NCI-H1930 (cell line): ENCODE results near the gene FBXO45.
A peak's percentile ranks its signal among the peaks of the same experiment; 100 is the strongest.
"Not testable (repeated sequence)": the region's sequence is repeated elsewhere in the genome, so short reads cannot be mapped to it uniquely, and the experiment has no call there.

ENCODE experiments used
- DNase-seq, 2 experiments: peaks; one replicate each; lab custom pipeline; 2025; lab: John Stamatoyannopoulos, UW

FBXO45 gene, protein sequence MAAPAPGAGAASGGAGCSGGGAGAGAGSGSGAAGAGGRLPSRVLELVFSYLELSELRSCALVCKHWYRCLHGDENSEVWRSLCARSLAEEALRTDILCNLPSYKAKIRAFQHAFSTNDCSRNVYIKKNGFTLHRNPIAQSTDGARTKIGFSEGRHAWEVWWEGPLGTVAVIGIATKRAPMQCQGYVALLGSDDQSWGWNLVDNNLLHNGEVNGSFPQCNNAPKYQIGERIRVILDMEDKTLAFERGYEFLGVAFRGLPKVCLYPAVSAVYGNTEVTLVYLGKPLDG

DNA sequence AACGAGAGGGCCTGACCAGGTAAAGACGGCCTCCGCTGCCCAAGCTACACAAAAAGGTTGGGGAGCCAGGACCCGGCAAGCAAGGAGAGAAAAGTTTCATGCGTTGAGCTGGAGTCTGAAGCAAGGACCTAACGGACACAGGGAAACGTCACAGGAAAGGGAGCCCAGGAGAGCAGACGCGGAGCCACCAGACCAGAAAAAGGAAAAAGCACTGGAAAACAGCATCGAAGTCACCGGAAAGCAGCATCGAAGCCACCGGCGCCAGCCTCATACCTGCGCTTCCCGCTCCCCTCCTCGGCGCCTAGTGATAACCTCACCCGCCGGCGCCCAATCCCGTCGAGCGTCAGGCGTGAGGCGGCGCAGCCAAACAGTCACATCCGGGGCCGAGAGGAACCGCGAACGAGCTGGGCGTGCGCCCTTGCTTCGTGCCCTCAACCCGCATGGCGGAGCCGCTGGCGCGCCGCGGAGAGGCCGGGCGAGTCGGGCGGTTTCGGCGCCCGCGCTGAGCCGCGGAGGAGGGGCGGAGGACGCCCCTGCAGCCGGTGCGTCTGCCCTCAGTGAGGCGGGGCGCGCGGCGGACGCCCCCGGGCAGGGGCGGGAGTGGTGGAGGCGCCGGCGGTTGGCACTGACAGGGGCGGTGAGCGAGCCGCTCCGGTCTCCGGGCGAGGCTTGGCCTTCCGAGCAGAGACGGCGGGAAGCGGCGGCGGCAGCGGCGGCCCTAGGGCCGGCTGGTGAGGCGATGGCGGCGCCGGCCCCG is at the start of gene FBXO45, which contains the start of gene WDR53:
Gene FBXO45 (plus strand): TSS at position 415 of the 757 bp plus-strand sequence. CDS start 325 bp downstream, at position 740.
Gene WDR53 (minus strand): TSS at position 309 of the 757 bp plus-strand sequence. CDS start 7,079 bp downstream, outside the sequence.
- peak; percentile 92 to 93 for DNase-seq

DNA sequence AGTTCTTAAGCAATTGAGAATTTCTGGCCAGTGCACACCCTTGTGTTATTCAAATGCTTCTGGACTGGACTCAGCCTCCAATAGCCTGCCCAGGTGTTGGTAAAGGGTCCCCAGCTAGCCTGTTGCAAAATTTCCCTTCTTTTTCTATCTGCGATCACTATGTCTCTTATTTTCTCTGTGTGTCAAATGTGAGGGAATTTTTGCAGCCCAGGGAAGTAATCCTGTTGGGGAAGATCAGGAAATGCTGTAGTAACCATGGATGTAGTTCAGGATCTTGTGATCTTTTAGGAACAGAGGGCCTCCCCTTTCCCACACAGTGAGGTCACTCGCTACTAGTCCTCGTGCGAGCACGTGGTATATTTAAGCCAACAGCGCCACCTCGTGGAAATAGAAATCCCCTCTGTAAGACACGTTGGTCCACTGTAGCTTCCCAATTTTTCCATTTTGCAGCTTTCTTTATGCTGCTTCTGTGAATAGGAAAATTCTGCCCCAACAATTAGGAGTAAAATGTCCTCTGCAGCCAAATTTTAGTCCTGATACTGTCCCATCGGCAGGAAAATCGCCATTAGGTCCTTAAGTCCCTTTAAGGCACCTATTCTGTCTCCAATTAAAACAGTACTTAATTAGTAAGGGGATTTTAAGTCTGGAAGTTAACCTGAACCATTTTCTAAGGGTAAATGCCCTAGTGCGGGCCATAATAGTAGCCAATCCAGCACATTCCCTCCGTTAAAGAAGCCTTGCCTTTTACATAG is 49.3 kb upstream of the FBXO45 start:
- peak; percentile 25 to 45 for DNase-seq

DNA sequence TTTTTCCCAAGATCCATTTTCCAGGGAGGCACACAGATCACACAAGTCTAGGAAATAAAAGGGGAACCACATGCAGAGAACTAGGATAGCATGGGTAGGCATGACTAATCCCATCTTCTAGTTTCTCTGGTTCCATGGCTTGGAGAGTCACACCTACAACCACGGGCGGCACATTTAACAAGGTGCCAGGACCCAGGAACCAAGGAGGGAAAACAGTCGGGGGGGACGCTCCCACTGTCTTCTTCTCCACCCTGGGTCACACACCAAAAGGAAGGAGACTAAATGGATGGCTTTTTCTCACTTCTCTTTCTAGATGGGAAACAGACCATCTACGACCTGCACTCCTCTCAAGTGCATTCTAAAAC is 48.8 kb upstream of the FBXO45 start:
- no peak for DNase-seq

DNA sequence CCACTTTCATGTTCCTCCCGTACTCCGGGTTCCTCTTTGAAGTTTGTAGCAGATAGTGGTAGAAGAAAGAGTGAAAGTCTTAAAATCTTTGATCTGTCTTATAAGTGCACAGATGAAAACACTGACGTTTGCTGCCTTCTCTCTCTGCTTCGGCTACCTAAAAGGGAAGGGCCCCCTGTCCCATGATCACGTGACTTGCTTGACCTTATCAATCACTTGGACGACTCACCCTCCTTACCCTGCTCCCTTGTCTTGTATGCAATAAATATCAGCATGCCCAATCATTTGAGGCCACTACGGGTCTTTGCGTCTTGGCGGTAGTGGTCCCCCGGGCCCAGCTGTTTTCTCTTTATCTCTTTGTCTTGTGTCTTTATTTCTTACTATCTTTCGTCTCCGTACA is 47.2 kb upstream of the FBXO45 start:
- DNase-seq: not testable (repeated sequence)

DNA sequence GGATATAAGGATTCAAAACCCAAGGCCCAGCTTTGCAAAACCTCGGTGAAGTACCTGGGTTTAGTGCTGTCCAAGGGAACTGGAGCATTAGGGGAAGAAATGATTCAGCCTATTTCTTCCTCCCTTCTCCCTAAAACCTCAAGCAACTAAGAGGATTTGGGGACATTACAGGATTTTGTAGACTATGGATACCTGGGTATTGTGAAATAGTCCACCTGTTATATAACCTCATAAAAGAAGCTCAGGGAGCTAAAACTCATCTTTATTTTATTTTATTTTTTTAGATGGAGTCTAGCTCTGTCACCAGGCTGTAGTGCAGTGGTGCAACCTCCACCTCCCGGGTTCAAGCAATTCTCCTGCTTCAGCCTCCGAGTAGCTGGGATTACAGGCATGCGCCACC is 44.6 kb upstream of the FBXO45 start:
- DNase-seq: no peak

GRCh38 chr3:196524527-196524926 is 43.9 kb upstream of the FBXO45 start:
- DNase-seq: no peak

DNA sequence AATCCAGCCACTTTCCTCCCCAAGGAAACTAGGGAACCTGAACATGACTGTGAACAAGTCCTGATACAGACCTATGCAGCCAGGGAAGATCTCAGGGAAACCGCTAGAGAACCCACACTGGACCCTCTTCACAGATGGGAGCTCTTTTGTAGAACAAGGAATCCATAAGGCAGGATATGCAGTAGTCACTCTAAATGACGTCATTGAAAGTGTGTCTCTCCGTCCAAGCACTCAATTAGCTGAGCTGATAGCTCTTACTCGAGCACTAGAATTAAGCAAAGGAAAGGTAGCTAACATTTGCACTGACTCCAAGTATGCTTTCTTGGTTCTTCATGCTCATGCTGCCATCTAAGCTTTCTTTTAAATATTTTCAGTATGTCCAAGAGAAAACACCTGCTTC is 43.3 kb upstream of the FBXO45 start:
- no peak for DNase-seq

DNA sequence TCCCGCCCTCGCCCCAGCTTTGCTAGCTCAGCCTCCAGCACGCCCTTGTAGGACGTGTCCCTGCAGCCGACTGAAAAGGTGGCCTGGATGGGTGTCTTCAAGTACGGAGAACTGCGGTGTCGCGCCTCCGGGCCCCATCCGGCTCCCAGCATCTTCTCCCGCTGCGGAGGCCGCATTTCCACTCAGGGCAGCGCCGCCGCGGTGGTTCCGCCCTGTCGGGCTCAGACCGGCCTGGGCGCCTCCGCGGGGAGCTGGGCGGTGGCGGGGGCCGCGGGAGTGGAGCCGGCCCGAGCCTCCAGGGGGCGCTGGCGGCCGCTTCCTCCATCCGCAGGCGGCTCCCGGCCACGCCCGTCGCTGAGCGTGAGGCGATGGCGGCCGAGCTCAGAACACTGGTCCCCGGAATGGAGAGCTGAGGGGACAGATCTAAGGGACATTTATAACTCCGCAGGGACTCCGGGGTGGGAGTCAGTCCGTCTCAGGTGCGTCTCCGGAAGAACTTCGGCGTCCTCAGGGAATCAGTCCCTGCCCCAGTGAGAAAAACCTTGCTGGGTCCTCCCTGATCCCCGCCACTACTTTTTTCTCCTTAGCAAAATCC is 39.7 kb upstream of the FBXO45 start:
- DNase-seq: peak; percentile 65 to 81

- no peak for DNase-seq
Measured at GRCh38 chr3:196531418-196531817, 37.0 kb upstream of the FBXO45 start.

DNA sequence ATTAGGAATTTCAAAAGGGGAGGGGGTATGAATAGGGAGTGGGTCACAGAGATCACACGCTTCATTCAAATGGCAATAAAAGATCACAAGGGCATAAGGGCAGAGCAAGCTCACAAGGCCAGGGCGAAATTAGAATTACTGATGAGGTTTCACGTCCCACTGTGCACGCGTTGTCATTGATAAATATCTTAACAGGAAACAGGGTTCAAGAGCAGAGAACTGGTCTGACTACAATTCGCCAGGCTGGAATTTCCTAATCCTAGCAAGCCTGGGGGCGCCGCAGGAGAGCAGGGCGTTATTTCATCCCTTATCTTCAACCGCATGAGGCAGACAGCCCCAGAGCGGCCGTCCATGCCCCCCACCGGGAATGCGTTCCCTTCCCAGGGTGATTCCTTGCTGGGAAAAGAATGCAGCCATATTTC is 35.2 kb upstream of the FBXO45 start:
- no peak for DNase-seq

DNA sequence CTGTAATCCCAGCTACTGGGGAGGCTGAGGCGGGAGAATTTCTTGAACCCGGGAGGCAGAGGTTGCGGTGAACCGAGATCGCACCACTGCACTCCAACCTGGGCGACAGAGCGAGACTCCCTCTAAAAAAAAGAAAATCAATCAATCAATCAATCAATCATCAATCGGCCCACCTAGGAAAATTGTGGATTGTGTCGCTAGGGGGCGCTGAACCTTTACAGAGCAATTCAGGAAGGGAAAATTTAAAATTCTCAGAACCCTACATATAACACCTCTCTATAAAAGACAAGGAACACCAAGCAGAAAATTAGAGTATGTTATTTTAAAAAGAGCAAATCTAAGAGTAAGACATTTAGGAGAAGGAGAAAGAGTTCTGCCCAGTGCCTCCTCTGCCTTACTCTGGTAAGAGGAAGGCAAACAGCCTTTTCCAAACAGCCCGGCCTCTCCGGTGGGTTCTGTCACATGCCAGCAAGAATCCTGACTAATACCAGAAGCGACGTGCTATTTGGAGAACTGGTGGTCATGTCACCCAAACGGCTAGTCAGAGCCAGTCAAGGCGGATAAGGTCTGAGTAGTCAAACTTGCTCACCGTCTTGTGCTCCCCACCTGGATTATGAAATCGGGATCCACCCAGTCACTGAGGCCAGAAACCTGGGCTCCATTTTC is 31.0 kb upstream of the FBXO45 start:
- DNase-seq: peak in 1 of 2 experiments; percentile 5

GRCh38 chr3:196541684-196542445 is 26.6 kb upstream of the FBXO45 start:
- no peak for DNase-seq

- no peak for DNase-seq
Measured at GRCh38 chr3:196544491-196544992, 23.9 kb upstream of the FBXO45 start.

- no peak for DNase-seq
Measured at GRCh38 chr3:196546537-196546936, 21.9 kb upstream of the FBXO45 start.

- no peak for DNase-seq
Measured at GRCh38 chr3:196547067-196547466, 21.4 kb upstream of the FBXO45 start.

- not testable (repeated sequence) for DNase-seq
Measured at GRCh38 chr3:196549312-196549711, 19.1 kb upstream of the FBXO45 start.

GRCh38 chr3:196550172-196550571 is 18.3 kb upstream of the FBXO45 start:
- DNase-seq: not testable (repeated sequence)

GRCh38 chr3:196552253-196552652 is 16.2 kb upstream of the FBXO45 start:
- no peak for DNase-seq

DNA sequence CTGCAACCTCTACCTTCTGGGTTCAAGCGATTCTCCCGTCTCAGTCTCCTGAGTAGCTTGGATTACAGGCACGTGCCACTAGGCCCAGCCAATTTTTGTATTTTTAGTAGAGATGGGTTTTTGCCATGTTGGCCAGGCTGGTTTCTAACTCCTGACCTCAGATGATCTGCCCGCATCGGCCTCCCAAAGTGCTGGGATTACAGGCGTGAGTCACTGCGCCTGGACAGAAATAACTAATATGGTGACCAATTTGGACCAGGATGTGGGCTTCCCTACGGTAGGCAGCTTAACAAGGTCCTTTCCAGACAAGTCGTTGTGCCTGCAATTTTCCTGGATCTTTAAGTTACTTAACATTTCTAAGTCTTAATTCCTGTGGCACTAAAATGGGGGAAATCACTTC is 14.9 kb upstream of the FBXO45 start:
- no peak for DNase-seq

DNA sequence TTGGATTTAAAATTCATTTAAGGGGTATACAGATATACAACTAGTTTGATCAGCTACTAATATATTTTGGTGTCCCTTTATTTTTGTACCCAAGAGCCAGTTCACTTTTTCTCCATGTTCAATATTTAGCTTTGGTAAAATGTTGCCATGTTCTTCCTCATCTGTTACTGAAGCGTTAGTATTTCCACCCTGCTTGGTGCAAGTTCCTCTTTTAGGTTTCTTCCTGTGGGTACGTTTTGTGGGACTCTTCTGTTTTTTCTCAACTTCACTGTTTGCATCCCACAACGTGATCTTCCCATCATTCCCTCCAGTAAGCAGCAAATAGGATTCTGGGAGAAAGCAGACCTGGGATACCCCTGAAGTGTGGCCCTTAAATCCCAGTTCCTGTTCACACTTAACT is 14.3 kb upstream of the FBXO45 start:
- DNase-seq: no peak

DNA sequence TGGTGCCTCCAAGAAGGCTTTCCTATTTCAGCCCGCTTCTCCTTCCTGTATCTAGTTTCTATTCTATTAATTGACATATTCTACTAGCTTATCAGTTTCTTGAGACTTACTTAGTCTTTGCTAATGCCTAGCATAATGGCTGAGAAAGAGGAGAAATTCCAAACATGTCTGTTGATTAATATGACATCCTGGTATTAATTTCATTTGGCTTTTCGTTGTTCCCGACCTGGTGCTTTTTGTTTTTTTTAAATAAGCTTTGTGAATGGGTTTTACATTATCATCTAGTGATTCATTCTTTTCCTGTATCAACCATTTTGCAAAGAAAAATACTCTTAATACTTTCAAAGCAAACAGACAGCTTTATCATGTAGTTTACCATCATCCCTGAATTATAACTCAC is 13.2 kb upstream of the FBXO45 start:
- no peak for DNase-seq
